ENCODE data around the gene ERICH2. TPM values are rescaled to one million over a fixed set of nuclear protein-coding genes. Genes with fewer than 3 reads are reported as not detected.
A peak's percentile ranks its signal among the peaks of the same experiment; 100 is the strongest.

The ERICH2 gene
- total and polyA plus RNA-seq, 2 of the 13 experiments (the other 11 are each of a cell fraction or from before 2014, with no cell fraction given): not detected

GRCh38 chr2:170836027-170836426, 65.8 kb downstream of the ERICH2 start:
- 59% methylated on average over 5 of the region's 5 CpGs for WGBS (ENCODE audit: low lambda C conversion rate)
- CTCF ChIA-PET (ENCODE audit: low intra/inter-chr PET ratio, low total read pairs): no interaction called here
- FAIRE-seq: no peak

More at GRCh38 chr2:170836027-170836426, 65.8 kb downstream of the ERICH2 start:
- no peaks in the 10 kb centered on the region for H3K4me1 ChIP-seq (ENCODE audit: insufficient read depth, low read length)
- DNase-seq (ENCODE audit: low spot score) (no peak), ATAC-seq (no peak)
- intact Hi-C loops (cut with micrococcal nuclease; ENCODE audit: unreplicated experiment) (no loop called here), in situ Hi-C loops (cut with HindIII; ENCODE audit: extremely low pct_ligation_motif_present, low pct_unique_long_range_greater_than_20kb) (no loop called here)
- TF ChIP-seq ZFP82 (CRISPR knock-in tag; IDR thresholded peaks at IDR 0.05; ENCODE audit: borderline replicate concordance) (no peak), CCDC6 (CRISPR knock-in tag; IDR thresholded peaks at IDR 0.05) (no peak), GATA4 (IDR thresholded peaks at IDR 0.05; ENCODE audit: borderline replicate concordance, low read depth) (no peak), MAFK (conservative IDR thresholded peaks at IDR 0.05 in 1 of 2, IDR thresholded peaks at IDR 0.05 in 1 of 2; ENCODE audit: low read length in 2 of 2) (peak; percentile 48 to 51; a peak in 3 of 4 replicates), TAF15 (IDR thresholded peaks at IDR 0.05; ENCODE audit: low read depth, low read length, poor library complexity, severe bottlenecking) (no peak), DRAP1 (CRISPR knock-in tag; IDR thresholded peaks at IDR 0.05) (no peak), ZNF18 (CRISPR knock-in tag; IDR thresholded peaks at IDR 0.05; ENCODE audit: insufficient replicate concordance) (no peak), MAFF (IDR thresholded peaks at IDR 0.05; ENCODE audit: low read depth, low read length) (peak; percentile 53)
- no peak overlapping the region for H2AFZ ChIP-seq (ENCODE audit: low read length)
- no peak overlapping the region for H3K27ac ChIP-seq (ENCODE audit: extremely low read length, insufficient read depth, low read length)
- H3K36me3 ChIP-seq (replicated peaks in 1 of 2; ENCODE audit: control insufficient read depth in 1 of 2, insufficient read depth in 2 of 2, low read length in 2 of 2): no peaks in the 10 kb centered on the region
- H4K20me1 ChIP-seq (ENCODE audit: insufficient read depth, low read length): no peaks in the 10 kb centered on the region
- POLR2A ChIA-PET: no interaction called here
- H3K4me3 ChIP-seq (replicated peaks in 1 of 3; ENCODE audit: insufficient read depth in 1 of 3, low read depth in 2 of 3, low read length in 3 of 3): no peak overlapping the region
- no peaks in the 10 kb centered on the region for H3K79me2 ChIP-seq (ENCODE audit: insufficient read depth, low read length)
- H3K27me3 ChIP-seq (ENCODE audit: control insufficient read depth in 1 of 2, insufficient read depth in 2 of 2, low read length in 2 of 2): no peaks in the 10 kb centered on the region
- no TSS peak for BruUV-seq (replicated peaks)
- no peak overlapping the region for H3K9ac ChIP-seq (ENCODE audit: insufficient read depth, low read depth, low read length)
- no peak overlapping the region for H3K4me2 ChIP-seq (ENCODE audit: low read depth, low read length)
- H3K9me3 ChIP-seq (ENCODE audit: low read length): no peaks in the 10 kb centered on the region
